GM18951 (cell line): ENCODE data around the gene IRGQ.
"Not testable (repeated sequence)": the region's sequence is repeated elsewhere in the genome, so short reads cannot be mapped to it uniquely, and the experiment has no call there.

ENCODE experiments used
- POLR2A ChIP-seq: IDR thresholded peaks from 4 replicates; pipeline ENCODE4 v1.6.1; 2011; ENCODE audit warnings: mild to moderate bottlenecking; ENCODE audit not compliant: insufficient read length, insufficient read depth; ENCODE audit errors: extremely low read depth
- in situ Hi-C: fragments of 300-500 bp; cut with MboI; formaldehyde crosslinking; loops from one replicate; pipeline ENCODE4 v1.12.0; 2022; ENCODE audit warnings: low sequenced_read_pairs, mixed read lengths, inconsistent platforms; ENCODE audit not compliant: unreplicated experiment

IRGQ gene

DNA sequence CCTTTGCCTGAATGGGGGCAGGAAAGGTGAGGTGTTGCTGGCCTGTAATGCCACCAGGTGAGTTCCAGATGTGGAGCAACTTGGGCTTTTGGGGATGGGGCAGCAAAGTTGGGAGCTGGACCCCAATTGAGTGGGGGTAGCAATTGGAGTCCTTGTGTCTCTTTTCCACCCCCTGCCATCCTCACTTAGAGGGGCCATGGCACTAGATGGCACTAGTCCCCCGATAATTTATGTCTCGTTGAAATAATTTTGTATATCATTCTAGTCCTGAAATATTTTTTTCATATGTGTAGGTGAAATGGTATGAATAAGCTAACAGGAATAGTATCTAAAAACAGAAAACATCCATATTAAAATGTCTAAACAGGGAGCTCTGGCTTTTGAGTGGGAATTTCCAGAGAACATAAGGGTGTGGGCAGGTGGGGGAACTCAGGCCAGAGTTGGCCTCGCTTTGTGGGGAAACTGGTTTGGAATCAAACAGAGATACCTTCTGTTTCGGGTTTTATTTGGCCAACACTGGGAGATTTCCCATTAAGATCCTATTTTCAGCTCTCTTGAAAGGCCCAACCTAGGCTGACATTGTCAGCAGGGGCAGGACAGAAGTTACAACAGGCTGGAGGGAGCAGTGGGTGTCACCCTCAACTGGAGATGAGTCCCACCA is 3.8 kb upstream of the IRGQ start:
- no peak for TF ChIP-seq POLR2A
- in situ Hi-C loops = no loop called here

DNA sequence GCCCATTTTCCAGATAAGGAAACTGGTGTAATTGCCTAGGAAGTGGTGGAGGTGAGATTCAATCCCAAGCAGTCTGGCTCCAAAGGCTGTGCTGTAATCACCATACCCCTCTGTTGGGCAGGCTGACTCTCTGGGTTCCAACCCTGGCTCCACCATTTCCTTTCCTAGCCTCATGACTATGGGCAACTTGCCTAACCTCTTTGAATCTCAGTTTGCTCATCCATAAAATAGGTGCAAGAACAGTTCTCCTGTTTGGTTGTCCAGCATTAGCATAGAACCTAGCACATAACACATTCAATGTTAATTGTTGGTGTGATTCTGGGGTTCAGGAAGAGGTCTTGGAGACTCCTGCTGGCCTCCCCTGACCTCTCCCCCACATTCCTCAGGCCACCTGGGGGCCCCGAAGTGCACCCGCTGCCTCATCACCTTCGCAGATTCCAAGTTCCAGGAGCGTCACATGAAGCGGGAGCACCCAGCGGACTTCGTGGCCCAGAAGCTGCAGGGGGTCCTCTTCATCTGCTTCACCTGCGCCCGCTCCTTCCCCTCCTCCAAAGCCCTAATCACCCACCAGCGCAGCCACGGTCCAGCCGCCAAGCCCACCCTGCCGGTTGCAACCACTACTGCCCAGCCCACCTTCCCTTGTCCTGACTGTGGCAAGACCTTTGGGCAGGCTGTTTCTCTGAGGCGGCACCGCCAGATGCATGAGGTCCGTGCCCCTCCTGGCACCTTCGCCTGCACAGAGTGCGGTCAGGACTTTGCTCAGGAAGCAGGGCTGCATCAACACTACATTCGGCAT is 2.7 kb upstream of the IRGQ start:
- in situ Hi-C loops = no loop called here
- TF ChIP-seq POLR2A = no peak

DNA sequence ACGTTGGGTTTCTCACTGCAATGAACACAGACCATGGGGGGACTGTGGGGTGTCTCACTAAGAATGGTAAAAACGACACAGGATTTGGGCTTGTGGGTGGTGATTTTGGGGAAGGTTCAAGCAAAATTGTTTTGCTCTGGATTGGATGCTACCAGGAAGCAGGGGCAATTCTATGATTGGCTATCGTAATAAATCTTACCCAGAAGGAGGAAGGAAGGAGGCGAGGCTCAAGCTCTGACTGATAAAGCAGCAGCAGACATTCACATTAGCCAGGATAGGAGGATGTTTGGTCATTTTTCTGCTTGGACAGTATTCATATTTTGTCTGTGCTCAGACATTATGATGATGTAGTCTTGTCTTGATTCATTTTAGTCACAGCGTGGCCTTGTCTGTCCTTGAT is 1.9 kb upstream of the IRGQ start:
- no peak for TF ChIP-seq POLR2A
- in situ Hi-C loops = no loop called here

DNA sequence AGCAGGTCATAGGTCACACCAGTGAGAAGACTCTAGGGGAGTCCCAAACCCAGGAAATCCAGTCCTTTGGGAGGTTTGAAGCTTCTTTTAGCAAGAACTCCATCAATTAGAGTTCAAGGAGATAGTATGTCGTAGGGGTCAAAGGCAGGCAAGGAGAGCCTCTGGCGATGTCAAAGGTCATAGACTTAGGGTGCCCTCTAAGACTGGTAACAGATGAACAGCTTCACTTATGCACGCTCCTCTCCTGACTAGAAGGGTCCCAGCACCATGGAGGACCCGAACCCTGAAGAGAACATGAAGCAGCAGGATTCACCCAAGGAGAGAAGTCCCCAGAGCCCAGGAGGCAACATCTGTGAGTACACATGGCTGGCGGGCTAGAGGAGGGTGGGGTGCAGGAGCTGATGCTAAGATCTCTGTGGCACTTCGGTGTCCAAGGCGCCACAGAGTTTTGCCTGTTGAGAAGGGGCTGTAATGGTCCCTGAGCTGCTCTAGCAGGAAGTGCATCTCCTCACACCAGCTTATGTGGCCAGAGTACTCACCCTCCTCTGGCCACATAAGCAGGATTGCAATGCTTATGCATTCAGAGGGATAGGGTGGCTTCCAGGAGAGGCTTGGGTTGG is 1.0 kb upstream of the IRGQ start:
- no peak for TF ChIP-seq POLR2A
- in situ Hi-C loops = no loop called here

DNA sequence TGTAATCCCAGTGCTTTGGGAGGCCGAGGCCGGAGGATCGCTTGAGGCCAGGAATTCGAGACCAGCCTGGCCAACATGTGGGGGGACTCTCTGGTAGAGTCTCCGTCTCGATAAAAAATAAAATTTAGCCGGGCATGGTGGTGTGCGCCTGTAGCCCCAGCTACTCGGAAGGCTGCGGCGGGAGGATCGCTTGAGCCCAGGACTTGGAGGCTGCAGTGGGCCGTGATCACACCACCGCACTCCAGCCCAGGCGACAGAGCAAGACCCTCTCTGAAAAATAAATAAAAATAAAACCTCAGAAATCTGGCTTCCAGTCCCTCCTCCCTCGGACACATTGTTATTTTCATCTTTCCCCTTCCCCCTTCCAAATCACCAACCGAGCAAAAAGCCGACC is 332 bp downstream of the IRGQ start:
- TF ChIP-seq POLR2A = no peak
- in situ Hi-C loops = no loop called here

DNA sequence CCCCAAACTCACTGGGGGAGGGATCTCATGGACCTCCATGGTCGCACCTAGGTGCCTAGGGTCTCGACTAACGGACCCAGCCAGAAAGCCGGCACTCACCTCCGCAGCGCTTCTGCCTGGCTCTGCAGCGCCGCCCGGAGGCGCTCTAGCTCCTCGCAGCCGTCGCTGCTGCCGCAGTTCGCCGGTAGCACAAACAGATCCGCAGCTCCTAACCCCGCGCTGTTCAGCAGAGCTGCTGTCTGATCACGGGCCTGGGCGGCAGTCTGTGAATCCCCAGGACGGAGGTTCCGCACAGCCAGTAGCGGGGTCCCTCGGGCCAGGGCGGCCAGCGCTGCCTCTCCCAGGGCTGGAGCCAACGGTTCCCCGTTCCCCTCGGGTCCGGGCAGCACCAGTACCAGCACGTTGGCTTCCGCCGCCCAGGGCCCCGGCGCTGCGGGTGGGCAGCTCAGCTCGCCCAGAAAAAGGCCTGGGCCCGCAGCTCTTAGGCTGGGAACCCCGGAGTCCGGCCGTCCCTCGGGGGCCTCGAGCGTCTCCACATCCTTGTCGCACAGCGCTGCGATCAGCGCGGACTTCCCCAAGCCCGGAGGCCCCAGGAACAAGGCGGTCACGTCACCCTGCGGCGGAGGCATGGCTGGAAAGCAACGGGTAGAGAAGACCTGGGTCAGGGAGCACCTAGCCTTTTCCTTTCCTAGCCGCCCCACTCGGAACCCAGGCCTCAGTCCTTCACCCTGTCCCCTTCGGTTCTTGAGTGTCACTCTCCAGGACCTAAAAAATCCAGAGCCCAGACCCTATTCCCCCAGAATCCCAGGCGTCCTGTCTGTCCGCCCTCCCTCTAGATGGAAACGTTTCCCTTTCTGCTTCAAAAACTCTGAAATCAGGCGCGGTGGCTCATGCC is 977 bp downstream of the IRGQ start:
- in situ Hi-C loops = no loop called here
- peak; percentile 29 for TF ChIP-seq POLR2A

DNA sequence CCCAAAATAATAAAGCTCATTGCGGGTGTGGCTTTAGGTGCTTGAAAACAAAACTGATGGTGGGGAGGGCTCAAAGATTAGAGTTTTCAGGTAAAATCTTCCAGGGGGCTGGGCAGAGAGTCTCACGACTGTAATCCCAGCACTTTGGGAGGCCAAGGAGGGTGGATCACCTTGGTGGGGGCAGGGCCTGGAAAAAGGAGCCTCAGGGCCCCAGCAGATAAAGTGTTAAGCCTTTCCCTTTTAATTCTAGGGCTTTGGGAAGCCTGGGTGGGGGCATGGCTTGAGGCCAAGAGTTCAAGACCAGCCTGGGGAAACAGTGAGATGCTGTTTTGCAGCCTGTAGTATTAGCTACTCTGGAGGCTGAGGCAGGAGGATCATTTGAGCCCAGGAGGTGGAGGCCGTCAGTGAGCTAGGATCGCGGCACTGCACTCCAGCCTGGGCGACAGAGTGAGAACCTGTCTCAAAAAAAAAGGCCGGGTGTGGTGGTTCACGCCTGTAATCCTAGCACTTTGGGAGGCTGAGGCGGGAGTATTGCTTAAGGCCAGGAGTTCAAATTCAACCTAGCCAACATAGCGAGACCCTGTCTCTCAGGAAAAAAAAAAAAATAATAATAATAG is 1.7 kb downstream of the IRGQ start:
- in situ Hi-C loops = no loop called here
- TF ChIP-seq POLR2A = no peak

DNA sequence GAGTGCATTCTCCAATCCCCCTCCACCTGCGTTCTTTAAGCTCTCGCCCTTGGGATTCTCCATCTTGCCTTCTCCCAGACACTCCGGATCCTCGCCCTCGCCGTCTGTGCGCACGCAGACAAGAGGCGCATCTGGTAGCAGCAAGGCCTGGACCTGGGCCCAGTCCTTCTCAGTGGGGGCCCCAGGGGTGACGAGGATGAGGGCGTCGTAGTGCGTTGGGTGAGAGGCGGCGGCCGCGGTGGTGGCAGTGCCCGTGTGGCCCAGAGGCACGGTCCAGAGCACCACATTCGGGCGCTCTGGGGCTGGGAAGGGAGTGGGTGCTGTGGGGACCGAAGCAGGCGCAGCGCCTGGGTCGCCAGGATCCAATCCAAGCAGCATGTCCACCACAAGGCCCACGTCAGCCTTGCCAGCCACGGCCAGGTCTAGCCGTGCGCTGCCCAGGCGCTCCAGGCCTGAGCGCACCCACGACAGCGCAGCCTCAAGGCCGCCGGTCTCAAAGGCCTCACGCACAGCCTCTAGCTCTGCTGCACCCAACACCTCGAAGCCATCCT is 3.1 kb downstream of the IRGQ start:
- in situ Hi-C loops = no loop called here
- TF ChIP-seq POLR2A = no peak

DNA sequence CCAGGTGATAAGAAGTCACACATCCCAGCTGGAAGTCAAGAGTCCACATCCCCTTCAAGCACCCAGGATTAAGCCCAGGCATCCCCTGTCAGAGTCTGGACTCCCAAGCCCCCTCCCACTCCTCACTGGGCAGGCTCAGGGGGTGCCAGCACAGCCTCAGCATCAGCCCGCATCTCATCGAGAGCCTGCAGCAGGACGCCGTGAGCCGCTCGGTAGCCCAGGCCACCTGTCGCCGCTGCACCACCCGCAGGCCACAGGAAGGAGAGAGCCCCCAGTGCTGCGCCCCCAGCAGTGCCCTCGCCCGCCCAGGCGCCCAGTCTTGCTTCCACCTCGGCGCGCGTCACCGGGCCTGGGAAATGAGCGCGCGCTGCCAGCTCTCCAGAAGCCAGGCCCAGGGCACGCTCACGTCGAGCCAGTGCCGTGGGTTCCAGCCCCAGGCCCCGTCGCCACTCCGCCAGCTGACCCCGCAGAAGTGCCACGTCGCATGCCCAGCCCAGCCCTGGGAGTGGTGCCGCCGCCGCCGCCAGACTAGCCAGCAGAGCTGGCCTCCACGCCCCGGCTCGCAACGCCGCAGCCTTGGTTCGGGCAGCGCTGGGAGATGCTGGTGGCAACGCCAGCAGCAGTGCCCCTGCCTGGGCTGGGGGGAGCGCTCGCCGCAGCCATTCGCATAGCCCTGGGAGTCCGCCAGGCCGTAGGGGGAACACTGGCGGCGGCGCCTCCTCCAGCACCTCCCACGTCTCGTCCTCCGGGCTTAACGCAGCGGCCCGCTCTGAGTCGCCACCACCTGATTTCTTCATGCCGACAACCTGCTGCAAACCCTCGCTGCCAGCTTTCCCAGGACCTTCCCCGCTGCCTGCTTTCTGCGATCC is 3.8 kb downstream of the IRGQ start:
- in situ Hi-C loops = no loop called here
- TF ChIP-seq POLR2A = no peak

DNA sequence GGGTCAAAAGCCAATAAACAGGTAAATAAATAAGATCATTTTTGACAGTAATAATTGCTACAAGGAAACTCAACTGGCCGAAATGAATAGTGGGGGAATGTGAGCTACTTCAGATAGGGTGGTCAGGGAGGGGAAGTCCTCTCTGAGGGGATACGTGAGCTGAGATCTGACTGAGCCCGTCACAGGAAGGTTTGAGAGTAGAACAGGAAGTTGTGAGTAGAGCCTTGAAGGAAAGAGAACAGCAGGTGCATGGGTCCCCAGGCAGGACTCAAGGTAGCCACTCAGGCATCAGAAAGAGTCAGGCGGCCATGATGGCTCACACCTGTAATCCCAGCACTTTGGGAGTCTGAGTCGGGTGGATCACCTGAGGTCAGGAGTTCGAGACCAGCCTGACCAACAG is 6.3 kb downstream of the IRGQ start:
- no peak for TF ChIP-seq POLR2A
- in situ Hi-C loops = no loop called here

DNA sequence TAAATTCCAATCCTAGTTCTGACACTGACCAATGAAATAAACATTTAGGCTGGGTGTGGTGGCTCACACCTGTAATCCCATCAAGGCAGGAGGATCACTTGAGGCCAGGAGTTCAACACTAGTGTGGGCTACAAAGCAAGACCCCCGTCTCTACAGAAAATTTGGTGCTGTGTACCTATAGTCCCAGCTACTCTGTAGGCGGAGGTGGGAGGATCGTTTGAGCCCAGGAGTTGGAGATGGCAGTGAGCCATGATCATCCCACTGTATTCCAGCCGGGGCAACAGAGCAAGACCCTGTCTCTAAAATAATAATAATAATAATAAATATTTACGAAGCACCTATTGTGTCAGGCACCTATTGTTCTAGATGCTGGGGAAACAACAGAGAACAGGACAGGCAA is 6.7 kb downstream of the IRGQ start:
- in situ Hi-C loops = no loop called here
- no peak for TF ChIP-seq POLR2A

DNA sequence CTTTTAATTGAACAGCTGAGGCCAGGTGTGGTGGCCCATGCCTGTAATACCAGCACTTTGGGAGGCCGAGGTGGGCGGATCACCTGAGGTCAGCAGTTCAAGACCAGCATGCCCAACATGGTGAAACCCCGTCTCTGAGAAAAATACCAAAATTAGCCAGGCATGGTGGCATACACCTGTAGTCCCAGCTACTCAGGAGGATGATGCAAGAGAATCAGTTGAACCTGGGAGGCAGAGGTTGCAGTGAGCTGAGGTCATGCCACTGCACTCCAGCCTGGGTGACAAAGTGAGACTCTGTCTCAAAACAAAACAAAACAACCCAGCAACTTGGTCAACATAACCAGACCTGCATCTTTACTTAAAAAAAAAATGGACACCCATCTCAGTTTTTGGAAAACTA is 8.9 kb downstream of the IRGQ start:
- in situ Hi-C loops = not testable (repeated sequence)
